NCI-H2107 (cell line): ENCODE measurements around the gene DPM2.

ENCODE experiments used
- DNase-seq: peaks from one replicate; lab custom pipeline; 2025; lab: John Stamatoyannopoulos, UW

The DPM2 gene

GRCh38 chr9:127936347-127936852 is 1.3 kb downstream of the DPM2 start:
- no peak for DNase-seq

- DNase-seq: no peak
These were observed 1.9 kb downstream of the DPM2 start for GRCh38 chr9:127935765-127936221.

- DNase-seq: no peak
These were observed 2.7 kb downstream of the DPM2 start for GRCh38 chr9:127934986-127935385.

GRCh38 chr9:127934248-127934647 is 3.4 kb downstream of the DPM2 start:
- no peak for DNase-seq

- no peak for DNase-seq
These were observed 6.4 kb downstream of the DPM2 start for GRCh38 chr9:127931092-127931881.

GRCh38 chr9:127930231-127931091 is 7.2 kb downstream of the DPM2 start, which contains the start of gene PIP5KL1:
TSS of gene PIP5KL1 (minus strand) at chr9:127930777. CDS start at chr9:127930752, 25 bp downstream.
- DNase-seq: no peak

- no peak for DNase-seq
These were observed 8.1 kb downstream of the DPM2 start for GRCh38 chr9:127929625-127929979.

GRCh38 chr9:127928676-127929624 is 8.7 kb downstream of the DPM2 start:
- no peak for DNase-seq

- no peak for DNase-seq
These were observed 9.5 kb downstream of the DPM2 start for GRCh38 chr9:127927988-127928675.

GRCh38 chr9:127927201-127927987 is 10.3 kb downstream of the DPM2 start:
- no peak for DNase-seq

GRCh38 chr9:127926906-127927200 is 10.8 kb downstream of the DPM2 start:
- DNase-seq: no peak

GRCh38 chr9:127925959-127926905 is 11.4 kb downstream of the DPM2 start:
- no peak for DNase-seq

GRCh38 chr9:127924736-127925444 is 12.8 kb downstream of the DPM2 start:
- no peak for DNase-seq

GRCh38 chr9:127923771-127924170 is 13.9 kb downstream of the DPM2 start:
- no peak for DNase-seq

- DNase-seq: no peak
These were observed 14.6 kb downstream of the DPM2 start for GRCh38 chr9:127923046-127923445.

- no peak for DNase-seq
These were observed 16.0 kb downstream of the DPM2 start for GRCh38 chr9:127921557-127922120.

- DNase-seq: no peak
These were observed 16.9 kb downstream of the DPM2 start for GRCh38 chr9:127920794-127921193.

- DNase-seq: no peak
These were observed 18.3 kb downstream of the DPM2 start for GRCh38 chr9:127919253-127919815.
